GM12891 (cell line): Measurements from ENCODE around the gene KLHL18.
A peak's percentile ranks its signal among the peaks of the same experiment; 100 is the strongest.
"Not testable (repeated sequence)": the region's sequence is repeated elsewhere in the genome, so short reads cannot be mapped to it uniquely, and the experiment has no call there.

Experiments
- DNase-seq: peaks from one replicate; pipeline ENCODE4 v3.0.0; 2011; ENCODE audit warnings: low spot score; ENCODE audit not compliant: insufficient read length
- FAIRE-seq: peaks from 2 replicates; lab custom pipeline; 2011; peaks lifted over from hg19 to GRCh38; lab: Jason Lieb, UNC
- PAX5 ChIP-seq: IDR thresholded peaks from 2 replicates; pipeline ENCODE4 v1.6.1; 2011; ENCODE audit warnings: low read length, moderate library complexity, mild to moderate bottlenecking; ENCODE audit not compliant: insufficient read depth, severe bottlenecking
- POLR2A ChIP-seq: IDR thresholded peaks from 2 replicates; pipeline ENCODE4 v1.6.1; 2011; ENCODE audit warnings: low read depth, low read length, control low read depth
- POLR2AphosphoS5 ChIP-seq: IDR thresholded peaks from 2 replicates; pipeline ENCODE4 v1.6.1; 2011; ENCODE audit warnings: low read depth, low read length, control low read depth
- POU2F2 ChIP-seq: IDR thresholded peaks from 2 replicates; pipeline ENCODE4 v1.6.1; 2011; ENCODE audit warnings: low read depth, mild to moderate bottlenecking, control low read depth, low read length, moderate library complexity
- SPI1 ChIP-seq: IDR thresholded peaks from 2 replicates; pipeline ENCODE4 v1.6.1; 2011; ENCODE audit warnings: low read depth, low read length, control low read depth
- TAF1 ChIP-seq: IDR thresholded peaks from 2 replicates; pipeline ENCODE4 v1.6.1; 2011; ENCODE audit warnings: low read depth, low read length, control low read depth

KLHL18 gene

GRCh38 chr3:47293822-47294221 lies 11.1 kb downstream of the KLHL18 start:
- TF ChIP-seq PAX5 (no peak), POLR2A (no peak), SPI1 (no peak), TAF1 (no peak), POU2F2 (no peak), POLR2AphosphoS5 (no peak)
- DNase-seq (no peak), FAIRE-seq (no peak)

GRCh38 chr3:47294392-47294791 lies 11.6 kb downstream of the KLHL18 start:
- no peak for DNase-seq
- FAIRE-seq = no peak
- TF ChIP-seq SPI1 (no peak), POLR2AphosphoS5 (no peak), PAX5 (no peak), TAF1 (no peak), POLR2A (no peak), POU2F2 (no peak)

- FAIRE-seq (no peak), DNase-seq (no peak)
These were observed 12.6 kb downstream of the KLHL18 start for GRCh38 chr3:47295322-47295721.

GRCh38 chr3:47295976-47296375 lies 13.2 kb downstream of the KLHL18 start:
- FAIRE-seq (peak; percentile 89), DNase-seq (no peak)
- TF ChIP-seq POLR2A (no peak), PAX5 (no peak), POU2F2 (no peak), TAF1 (no peak), SPI1 (no peak), POLR2AphosphoS5 (no peak)

More at GRCh38 chr3:47295322-47295721, 12.6 kb downstream of the KLHL18 start:
- TF ChIP-seq POLR2A = no peak
- no peak for TF ChIP-seq POLR2AphosphoS5
- no peak for TF ChIP-seq PAX5
- no peak for TF ChIP-seq SPI1
- TF ChIP-seq POU2F2 = no peak
- TF ChIP-seq TAF1 = no peak

GRCh38 chr3:47296562-47297302 lies 14.0 kb downstream of the KLHL18 start:
- TF ChIP-seq TAF1 (no peak), POLR2AphosphoS5 (no peak), SPI1 (peak; percentile 23; the same call in 1 of the 2 replicates), POLR2A (no peak), PAX5 (no peak)
- DNase-seq (no peak), FAIRE-seq (peak; percentile 40)

- FAIRE-seq (peak; percentile 23), DNase-seq (no peak)
- TF ChIP-seq POLR2A (no peak), POU2F2 (no peak), PAX5 (no peak), SPI1 (no peak), POLR2AphosphoS5 (no peak), TAF1 (no peak)
These were observed 15.7 kb downstream of the KLHL18 start for GRCh38 chr3:47298439-47298838.

- FAIRE-seq (peak; percentile 48), DNase-seq (no peak)
- TF ChIP-seq SPI1 (no peak), TAF1 (no peak), POLR2A (no peak), POU2F2 (no peak), POLR2AphosphoS5 (no peak), PAX5 (no peak)
These were observed 16.9 kb downstream of the KLHL18 start for GRCh38 chr3:47299381-47300318.

- DNase-seq = no peak
- no peak for FAIRE-seq
- no peak for TF ChIP-seq POU2F2
- no peak for TF ChIP-seq TAF1
- no peak for TF ChIP-seq POLR2A
- no peak for TF ChIP-seq PAX5
- no peak for TF ChIP-seq POLR2AphosphoS5
- no peak for TF ChIP-seq SPI1
These were observed 18.7 kb downstream of the KLHL18 start for GRCh38 chr3:47301456-47301855.

- FAIRE-seq (no peak), DNase-seq (no peak)
- TF ChIP-seq SPI1 (no peak), POLR2AphosphoS5 (no peak), POLR2A (no peak), POU2F2 (no peak), TAF1 (no peak), PAX5 (no peak)
These were observed 23.3 kb downstream of the KLHL18 start for GRCh38 chr3:47306022-47306421.

GRCh38 chr3:47309231-47309630 lies 26.5 kb downstream of the KLHL18 start:
- not testable (repeated sequence) for DNase-seq, FAIRE-seq
